Hepatocyte (in vitro differentiated cells): Measurements from ENCODE around the gene PHF2. TPM values are rescaled to one million over a fixed set of nuclear protein-coding genes. Genes with fewer than 3 reads are reported as not detected.
A peak's percentile ranks its signal among the peaks of the same experiment; 100 is the strongest.

Experiments
- DNase-seq: peaks from one replicate; pipeline ENCODE4 v3.0.0-alpha.2; 2016; ENCODE audit warnings: low spot score
- H2AFZ ChIP-seq: fragments of 200-600 bp; sonication (generic); 2 replicates; pipeline ENCODE4 v1.6.0; 2016; ENCODE audit warnings: antibody characterized with exemption, mild to moderate bottlenecking
- H3K27ac ChIP-seq: fragments of 200-600 bp; sonication (generic); 2 replicates; pipeline ENCODE4 v1.5.1; 2016; ENCODE audit warnings: mild to moderate bottlenecking
- H3K27me3 ChIP-seq: fragments of 200-600 bp; sonication (generic); 2 replicates; pipeline ENCODE4 v1.6.1; 2016
- H3K36me3 ChIP-seq: fragments of 200-600 bp; sonication (generic); replicated peaks from 2 replicates; pipeline ENCODE4 v1.5.1; 2016; ENCODE audit warnings: low read depth; ENCODE audit not compliant: insufficient read depth
- H3K4me1 ChIP-seq: fragments of 200-600 bp; sonication (generic); 2 replicates; pipeline ENCODE4 v1.5.1; 2016; ENCODE audit warnings: mild to moderate bottlenecking, moderate library complexity; ENCODE audit not compliant: insufficient read depth
- H3K4me2 ChIP-seq: fragments of 200-600 bp; sonication (generic); 2 replicates; pipeline ENCODE4 v1.6.0; 2016
- H3K4me3 ChIP-seq: fragments of 200-600 bp; sonication (generic); 2 replicates; pipeline ENCODE4 v1.5.1; 2016; ENCODE audit warnings: mild to moderate bottlenecking
- H3K79me2 ChIP-seq: fragments of 200-600 bp; sonication (generic); 2 replicates; pipeline ENCODE4 v1.6.0; 2017; ENCODE audit warnings: mild to moderate bottlenecking
- H3K9me2 ChIP-seq: fragments of 200-600 bp; sonication (generic); replicated peaks from 2 replicates; pipeline ENCODE4 v1.6.0; 2017; ENCODE audit warnings: mild to moderate bottlenecking; ENCODE audit not compliant: insufficient read depth
- H3K9me3 ChIP-seq: fragments of 200-600 bp; sonication (generic); 2 replicates; pipeline ENCODE4 v1.5.1; 2016; ENCODE audit warnings: low read depth, mild to moderate bottlenecking
- H4K20me1 ChIP-seq: fragments of 200-600 bp; sonication (generic); 2 replicates; pipeline ENCODE4 v1.6.0; 2016; ENCODE audit warnings: mild to moderate bottlenecking; ENCODE audit not compliant: insufficient read depth, poor library complexity, severe bottlenecking
- CTCF ChIP-seq: fragments of 200-600 bp; sonication (generic); IDR thresholded peaks from 2 replicates; pipeline ENCODE4 v1.5.1; 2016; ENCODE audit warnings: antibody characterized with exemption, mild to moderate bottlenecking; ENCODE audit not compliant: poor library complexity
- EZH2 ChIP-seq: fragments of 200-600 bp; sonication (generic); IDR thresholded peaks from 2 replicates; pipeline ENCODE4 v1.6.1; 2016; ENCODE audit warnings: antibody characterized with exemption, mild to moderate bottlenecking, borderline replicate concordance
- EZH2phosphoT487 ChIP-seq: fragments of 200-600 bp; sonication (generic); IDR thresholded peaks from one replicate; pipeline ENCODE4 v1.6.1; 2018; ENCODE audit warnings: antibody characterized with exemption, mild to moderate bottlenecking, low read depth, moderate library complexity; ENCODE audit not compliant: unreplicated experiment, severe bottlenecking
- WGBS: methylation state at CpG from one replicate; pipeline ENCODE4 v1.1.6; 2016; ENCODE audit warnings: low lambda C conversion rate; ENCODE audit errors: missing lambda C conversion rate; 5-methylcytosine and 5-hydroxymethylcytosine counted together
- polyA plus RNA-seq: library from polyadenylated mRNA; unstranded; fragments of >200 nt; fragmentation: Nextera tagmentation; extraction: Ambion mirVana; gene quantifications from 2 replicates; pipeline ENCODE4 v1.2.1, GENCODE V29; 2016
- total RNA-seq: library from RNA; depleted of rRNA; stranded (reverse); fragments of >200 nt; gene quantifications from 2 replicates; pipeline ENCODE4 v1.2.3, GENCODE V29; 2014

Gene PHF2
- total and polyA plus RNA-seq, 2 experiments from 2014 or later: 10.5 to 19.8 TPM

DNA sequence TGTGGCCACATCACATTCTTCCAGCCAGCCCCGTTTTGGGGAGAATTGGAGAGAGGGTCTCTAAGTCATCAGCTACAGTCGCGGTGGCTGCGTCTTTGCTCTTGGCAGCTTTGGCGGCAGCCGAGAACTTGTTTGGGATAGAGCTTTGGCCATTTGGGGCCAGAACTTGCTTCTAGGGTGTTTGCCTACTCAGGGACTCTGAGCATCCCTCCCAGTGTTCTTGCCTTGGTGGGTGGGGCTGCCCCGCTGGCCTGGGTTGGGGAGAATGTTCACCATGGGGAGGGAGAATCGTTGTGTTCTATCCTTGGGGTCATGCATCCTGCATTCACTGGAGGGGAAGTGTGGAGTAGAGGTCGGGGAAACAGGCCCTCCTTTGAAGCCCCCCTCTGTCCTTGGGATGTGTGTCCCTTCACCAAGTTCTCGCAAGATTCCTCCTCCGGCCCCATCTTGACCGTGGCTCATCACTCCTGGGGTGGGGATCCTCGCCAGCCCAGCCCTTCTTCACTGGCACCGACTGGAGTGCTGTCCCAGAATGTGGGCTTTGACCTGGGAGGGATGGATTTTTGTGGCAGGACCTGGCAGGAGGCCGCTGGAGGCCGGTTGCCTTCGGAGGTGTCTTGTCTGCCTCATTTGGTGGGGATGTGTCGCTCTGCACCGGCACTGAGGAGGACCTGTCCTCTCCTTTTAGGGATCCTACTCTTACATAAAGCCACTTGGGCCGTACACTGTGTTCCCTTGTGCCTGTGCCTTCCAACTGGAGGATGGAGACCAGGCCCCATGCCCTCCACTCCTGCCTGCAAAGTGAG, 3.5 kb downstream of the PHF2 start:
- no peak overlapping the region for H2AFZ ChIP-seq
- peaks cover 51% of the 10 kb centered on the region for H3K4me1 ChIP-seq
- H3K79me2 ChIP-seq: peaks cover 87% of the 10 kb centered on the region
- DNase-seq: no peak
- H3K36me3 ChIP-seq: no peaks in the 10 kb centered on the region
- TF ChIP-seq EZH2: no peak
- no peak for TF ChIP-seq CTCF
- no peak for TF ChIP-seq EZH2phosphoT487
- no peaks in the 10 kb centered on the region for H3K9me2 ChIP-seq
- 88% methylated on average over 20 of the region's 20 CpGs for WGBS
- peaks cover 41% of the 10 kb centered on the region for H4K20me1 ChIP-seq
- no peak overlapping the region for H3K4me3 ChIP-seq
- H3K4me2 ChIP-seq: no peak overlapping the region
- H3K9me3 ChIP-seq: no peaks in the 10 kb centered on the region
- no peaks in the 10 kb centered on the region for H3K27me3 ChIP-seq
- no peak overlapping the region for H3K27ac ChIP-seq

GRCh38 chr9:93580654-93581380, 4.4 kb downstream of the PHF2 start:
- Histone ChIP-seq H3K4me2 (no peak overlapping the region), H3K27me3 (no peaks in the 10 kb centered on the region), H3K79me2 (peaks cover 87% of the 10 kb centered on the region), H4K20me1 (peaks cover 45% of the 10 kb centered on the region), H3K36me3 (no peaks in the 10 kb centered on the region), H3K27ac (peak overlapping the region; percentile 85), H3K4me3 (no peak overlapping the region), H3K9me2 (no peaks in the 10 kb centered on the region), H3K4me1 (peaks cover 45% of the 10 kb centered on the region), H3K9me3 (no peaks in the 10 kb centered on the region), H2AFZ (no peak overlapping the region)
- DNase-seq: no peak
- WGBS: 66% methylated on average over 10 of the region's 10 CpGs
- TF ChIP-seq EZH2phosphoT487 (no peak), CTCF (no peak), EZH2 (no peak)

DNA sequence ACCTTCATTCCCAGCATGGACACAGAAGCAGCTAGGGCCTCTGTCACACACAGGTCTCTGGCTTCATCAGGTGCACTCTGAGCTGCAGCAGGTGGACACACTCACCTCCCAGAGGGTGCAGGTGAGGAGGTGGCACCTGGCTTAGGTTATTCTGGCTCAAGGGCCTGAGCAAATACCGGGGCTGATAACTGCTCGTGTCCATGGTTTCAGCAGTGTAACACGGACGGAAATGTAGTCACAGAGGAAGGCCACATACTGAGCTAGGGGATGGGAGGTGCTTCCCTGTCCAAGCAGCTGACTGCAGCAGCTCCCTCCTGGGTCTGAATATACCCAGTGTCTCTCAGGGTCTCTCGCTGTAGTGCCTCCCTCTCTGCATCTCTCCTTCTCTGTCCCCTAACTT, 5.7 kb downstream of the PHF2 start:
- Histone ChIP-seq H3K4me3 (no peak overlapping the region), H3K36me3 (no peaks in the 10 kb centered on the region), H2AFZ (no peak overlapping the region), H3K9me3 (no peaks in the 10 kb centered on the region), H4K20me1 (peaks cover 58% of the 10 kb centered on the region), H3K79me2 (peaks cover 95% of the 10 kb centered on the region), H3K27ac (peak overlapping the region; percentile 85), H3K4me1 (peaks cover 45% of the 10 kb centered on the region), H3K9me2 (no peaks in the 10 kb centered on the region), H3K4me2 (peak overlapping the region; percentile 26), H3K27me3 (no peaks in the 10 kb centered on the region)
- no peak for TF ChIP-seq CTCF
- TF ChIP-seq EZH2: no peak
- TF ChIP-seq EZH2phosphoT487: no peak
- WGBS: 49% methylated on average over 5 of the region's 5 CpGs
- peak; percentile 74 for DNase-seq
